HG03571 (cell line): ENCODE data around the gene PPP2R5C.
"Not testable (repeated sequence)": the region's sequence is repeated elsewhere in the genome, so short reads cannot be mapped to it uniquely, and the experiment has no call there.

ENCODE experiments used
- ATAC-seq: cut with Tn5 transposase; IDR thresholded peaks from one replicate; pipeline ENCODE4 v1.9.1; 2021; ENCODE audit not compliant: unreplicated experiment

Gene PPP2R5C

GRCh38 chr14:101726954-101727302, 34.6 kb upstream of the PPP2R5C start:
- ATAC-seq: no peak

- no peak for ATAC-seq
Measured at GRCh38 chr14:101727611-101728366, 33.7 kb upstream of the PPP2R5C start.

GRCh38 chr14:101728367-101728742, 33.2 kb upstream of the PPP2R5C start:
- ATAC-seq: no peak

- no peak for ATAC-seq
Measured at GRCh38 chr14:101729382-101729781, 32.1 kb upstream of the PPP2R5C start.

GRCh38 chr14:101730157-101730556, 31.4 kb upstream of the PPP2R5C start:
- not testable (repeated sequence) for ATAC-seq

GRCh38 chr14:101730626-101731186, 30.8 kb upstream of the PPP2R5C start:
- no peak for ATAC-seq

- peak; percentile 66 for ATAC-seq
Measured at GRCh38 chr14:101731187-101732080, 30.1 kb upstream of the PPP2R5C start.

GRCh38 chr14:101732118-101732517, 29.4 kb upstream of the PPP2R5C start:
- no peak for ATAC-seq

GRCh38 chr14:101733211-101733610, 28.3 kb upstream of the PPP2R5C start:
- no peak for ATAC-seq

- ATAC-seq: no peak
Measured at GRCh38 chr14:101734246-101734847, 27.2 kb upstream of the PPP2R5C start.

GRCh38 chr14:101735453-101735852, 26.1 kb upstream of the PPP2R5C start:
- no peak for ATAC-seq

GRCh38 chr14:101736071-101736470, 25.4 kb upstream of the PPP2R5C start:
- ATAC-seq: no peak

- no peak for ATAC-seq
Measured at GRCh38 chr14:101736585-101736984, 24.9 kb upstream of the PPP2R5C start.

- no peak for ATAC-seq
Measured at GRCh38 chr14:101737414-101738339, 23.8 kb upstream of the PPP2R5C start.

- no peak for ATAC-seq
Measured at GRCh38 chr14:101738703-101739320, 22.7 kb upstream of the PPP2R5C start.

GRCh38 chr14:101739446-101740141, 21.9 kb upstream of the PPP2R5C start:
- ATAC-seq: no peak

- ATAC-seq: no peak
Measured at GRCh38 chr14:101740981-101741380, 20.5 kb upstream of the PPP2R5C start.

GRCh38 chr14:101743701-101744100, 17.8 kb upstream of the PPP2R5C start:
- ATAC-seq: no peak

- not testable (repeated sequence) for ATAC-seq
Measured at GRCh38 chr14:101744382-101744781, 17.1 kb upstream of the PPP2R5C start.
